PC-9 (cell line): ENCODE data around the gene USF3.

ENCODE experiments used
- CTCF ChIP-seq: fragments of 200-600 bp; sonication (generic); conservative IDR thresholded peaks from 2 replicates; pipeline ENCODE4 v1.6.1; 2017; ENCODE audit warnings: mixed run types, antibody characterized with exemption, mild to moderate bottlenecking, moderate library complexity
- EZH2 ChIP-seq: fragments of 200-600 bp; sonication (generic); IDR thresholded peaks from 2 replicates; pipeline ENCODE4 v1.8.0; 2017; ENCODE audit warnings: antibody characterized with exemption, low read depth

GRCh38 chr3:113634782-113635474 lies 61.5 kb downstream of the USF3 start:
- TF ChIP-seq CTCF = no peak
- no peak for TF ChIP-seq EZH2
